Esophagus (tissue), 2 donors: ENCODE results near the gene CLEC14A. TPM values are rescaled to one million over a fixed set of nuclear protein-coding genes. Genes with fewer than 3 reads are reported as not detected.

Experiments used
- H3K27ac ChIP-seq, 2 donors: one replicate each; pipeline ENCODE4 v1.5.1; 2013; ENCODE audit warnings: low read depth in 2 of 2, mild to moderate bottlenecking in 2 of 2, inconsistent platforms in 1 of 2, low read length in 1 of 2, moderate library complexity in 1 of 2
- H3K27me3 ChIP-seq, 2 donors: one replicate each; pipeline ENCODE4 v1.6.1; 2013; ENCODE audit warnings: low read length in 2 of 2, control low read depth in 1 of 2, mild to moderate bottlenecking in 1 of 2; ENCODE audit not compliant: insufficient read depth in 2 of 2, control insufficient read depth in 1 of 2
- H3K36me3 ChIP-seq, 2 donors: one replicate each; pipeline ENCODE4 v1.6.1; 2013; ENCODE audit warnings: low read length in 1 of 2; ENCODE audit not compliant: control insufficient read depth in 2 of 2, insufficient read depth in 2 of 2
- H3K4me1 ChIP-seq, 2 donors: one replicate each; pipeline ENCODE4 v1.6.1; 2013; ENCODE audit warnings: low read length in 1 of 2; ENCODE audit not compliant: control insufficient read depth in 2 of 2, insufficient read depth in 2 of 2
- H3K4me3 ChIP-seq, 2 donors: one replicate each; pipeline ENCODE4 v1.5.1; 2013; ENCODE audit warnings: low read length in 2 of 2, mild to moderate bottlenecking in 2 of 2, low read depth in 1 of 2, moderate library complexity in 1 of 2
- H3K9me3 ChIP-seq, 2 donors: one replicate each; pipeline ENCODE4 v1.6.1; 2013; ENCODE audit warnings: mild to moderate bottlenecking in 2 of 2, low read depth in 1 of 2, low read length in 1 of 2, moderate library complexity in 1 of 2; ENCODE audit not compliant: control insufficient read depth in 2 of 2, insufficient read depth in 1 of 2
- WGBS, 2 donors: extraction: QIAGEN DNeasy Blood & Tissue Kit; methylation state at CpG; one replicate each; pipeline ENCODE4 v1.1.7; 2013; 5-methylcytosine and 5-hydroxymethylcytosine counted together
- polyA plus RNA-seq, 2 donors: library from polyadenylated mRNA; stranded (reverse); fragments of 200-250 nt; gene quantifications; one replicate each; pipeline ENCODE4 v1.2.3, GENCODE V29; 2013
- donor health status: healthy with polysubstance abuse.
- donor health status: Bipolar disorder and iron deficiency.

The CLEC14A gene
- polyA plus RNA-seq, 2 donors = 3.0 to 10.0 TPM

DNA sequence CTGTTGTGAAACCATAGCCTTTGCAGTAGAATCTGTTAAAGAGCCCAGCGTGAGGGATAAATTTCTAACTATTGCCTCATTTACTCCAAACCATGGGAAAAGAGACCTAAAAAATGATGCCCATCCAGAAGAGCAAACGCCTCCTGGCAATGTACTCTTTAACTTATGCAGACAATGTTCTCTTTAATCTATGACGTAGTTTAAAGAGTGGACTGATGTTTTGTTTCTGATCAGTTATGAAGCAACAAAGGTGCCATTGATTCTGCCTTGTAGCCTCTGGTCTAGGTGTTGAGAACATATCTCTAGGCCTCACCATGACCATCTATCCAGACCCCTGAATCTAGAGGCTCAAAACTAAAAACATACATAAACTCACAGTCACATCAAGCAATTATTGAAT is 34.8 kb downstream of the CLEC14A start:
- Histone ChIP-seq H3K36me3 (no peaks in the 10 kb centered on the region), H3K27ac (no peak overlapping the region), H3K4me3 (no peak overlapping the region), H3K9me3 (no peaks in the 10 kb centered on the region), H3K4me1 (no peaks in the 10 kb centered on the region), H3K27me3 (no peaks in the 10 kb centered on the region)
- WGBS, 2 donors = 83 to 85% methylated on average over 3 of the region's 3 CpGs

DNA sequence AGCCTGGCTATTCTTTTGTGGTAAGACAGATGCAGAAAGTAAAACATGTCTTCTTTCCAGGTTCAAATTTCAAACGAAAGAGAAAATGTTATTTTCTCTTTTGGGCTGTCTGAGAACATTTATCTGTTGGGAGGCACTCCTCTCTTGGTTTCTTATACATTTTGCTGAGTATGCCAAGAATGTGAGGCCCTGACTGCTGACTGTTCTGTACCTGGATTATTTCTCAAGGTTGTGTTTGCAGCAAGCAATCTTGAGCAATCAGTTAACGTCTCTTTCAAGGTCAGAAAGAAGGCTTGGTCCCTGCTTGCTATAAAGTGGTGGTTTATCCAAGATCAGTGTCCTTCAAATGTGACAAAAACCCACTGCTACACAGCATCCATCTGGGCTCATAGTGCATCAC is 38.3 kb downstream of the CLEC14A start:
- H3K9me3 ChIP-seq = no peaks in the 10 kb centered on the region
- no peak overlapping the region for H3K27ac ChIP-seq
- H3K4me3 ChIP-seq = no peak overlapping the region
- no peaks in the 10 kb centered on the region for H3K36me3 ChIP-seq
- H3K27me3 ChIP-seq = no peaks in the 10 kb centered on the region
- 40 to 64% methylated on average over 2 of the region's 2 CpGs for WGBS, 2 donors
- H3K4me1 ChIP-seq = no peaks in the 10 kb centered on the region

DNA sequence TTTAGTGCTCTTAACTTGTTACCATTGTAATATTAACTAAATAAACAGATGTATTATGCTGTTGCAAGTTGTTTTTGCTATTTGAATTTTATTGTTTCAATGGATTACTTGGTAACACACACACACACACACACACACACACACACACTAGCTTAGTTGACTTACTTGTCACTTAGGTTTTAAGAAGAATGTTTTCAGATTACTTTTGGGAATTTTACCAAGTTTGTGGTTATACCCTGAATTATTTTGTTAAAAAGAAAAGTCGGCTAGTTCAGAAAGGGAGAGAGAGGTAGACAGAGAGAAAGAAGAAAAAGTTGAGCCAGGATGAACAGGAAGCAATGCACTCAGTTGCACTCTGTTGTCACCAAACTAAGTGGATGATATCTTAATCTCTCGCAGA is 42.9 kb downstream of the CLEC14A start:
- H3K4me3 ChIP-seq = no peak overlapping the region
- H3K4me1 ChIP-seq = peaks cover 1 to 17% of the 10 kb centered on the region in 2 donors
- no peak overlapping the region for H3K27ac ChIP-seq
- WGBS, 2 donors = 76 to 78% methylated on average over 2 of the region's 2 CpGs
- H3K36me3 ChIP-seq = no peaks in the 10 kb centered on the region
- peaks cover 0 to 9% of the 10 kb centered on the region in 2 donors for H3K9me3 ChIP-seq
- peaks cover 3 to 17% of the 10 kb centered on the region in 2 donors for H3K27me3 ChIP-seq

DNA sequence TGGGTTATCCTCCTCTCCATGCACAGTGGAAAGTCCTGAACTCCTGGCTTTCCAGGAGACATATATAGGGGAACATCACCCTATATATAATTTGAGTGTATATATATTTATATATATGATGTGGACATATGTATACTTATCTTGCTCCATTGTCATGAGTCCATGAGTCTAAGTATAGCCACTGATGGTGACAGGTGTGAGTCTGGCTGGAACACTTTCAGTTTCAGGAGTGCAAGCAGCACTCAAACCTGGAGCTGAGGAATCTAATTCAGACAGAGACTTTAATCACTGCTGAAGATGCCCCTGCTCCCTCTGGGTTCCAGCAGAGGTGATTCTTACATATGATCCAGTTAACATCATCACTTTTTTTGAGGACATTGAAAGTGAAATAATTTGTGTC is 43.8 kb downstream of the CLEC14A start:
- Histone ChIP-seq H3K9me3 (peaks cover 0 to 9% of the 10 kb centered on the region in 2 donors), H3K4me3 (no peak overlapping the region), H3K4me1 (peaks cover 2 to 17% of the 10 kb centered on the region in 2 donors), H3K27ac (no peak overlapping the region), H3K36me3 (no peaks in the 10 kb centered on the region), H3K27me3 (peaks cover 3 to 17% of the 10 kb centered on the region in 2 donors)

DNA sequence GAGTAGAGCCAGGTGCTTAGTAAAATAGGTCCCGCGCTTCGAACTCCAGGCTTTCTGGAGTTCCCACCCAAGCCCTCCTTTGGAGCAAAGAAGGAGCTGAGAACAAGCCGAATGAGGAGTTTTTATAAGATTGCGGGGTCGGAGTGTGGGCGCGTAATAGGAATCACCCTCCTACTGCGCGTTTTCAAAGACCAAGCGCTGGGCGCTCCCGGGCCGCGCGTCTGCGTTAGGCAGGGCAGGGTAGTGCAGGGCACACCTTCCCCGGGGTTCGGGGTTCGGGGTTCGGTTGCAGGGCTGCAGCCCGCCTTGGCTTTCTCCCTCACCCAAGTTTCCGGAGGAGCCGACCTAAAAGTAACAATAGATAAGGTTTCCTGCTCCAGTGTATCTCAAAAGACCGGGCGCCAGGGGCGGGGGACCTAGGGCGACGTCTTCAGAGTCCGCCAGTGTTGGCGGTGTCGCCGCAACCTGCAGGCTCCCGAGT is 44.6 kb downstream of the CLEC14A start:
- Histone ChIP-seq H3K27me3 (peaks cover 3 to 17% of the 10 kb centered on the region in 2 donors), H3K36me3 (no peaks in the 10 kb centered on the region), H3K27ac (no peak overlapping the region), H3K9me3 (peaks cover 0 to 9% of the 10 kb centered on the region in 2 donors), H3K4me3 (peak overlapping the region in 1 of 2 donors; percentile 9), H3K4me1 (peaks cover 2 to 17% of the 10 kb centered on the region in 2 donors)
- WGBS, 2 donors = 12 to 15% methylated on average over 34 of the region's 34 CpGs

DNA sequence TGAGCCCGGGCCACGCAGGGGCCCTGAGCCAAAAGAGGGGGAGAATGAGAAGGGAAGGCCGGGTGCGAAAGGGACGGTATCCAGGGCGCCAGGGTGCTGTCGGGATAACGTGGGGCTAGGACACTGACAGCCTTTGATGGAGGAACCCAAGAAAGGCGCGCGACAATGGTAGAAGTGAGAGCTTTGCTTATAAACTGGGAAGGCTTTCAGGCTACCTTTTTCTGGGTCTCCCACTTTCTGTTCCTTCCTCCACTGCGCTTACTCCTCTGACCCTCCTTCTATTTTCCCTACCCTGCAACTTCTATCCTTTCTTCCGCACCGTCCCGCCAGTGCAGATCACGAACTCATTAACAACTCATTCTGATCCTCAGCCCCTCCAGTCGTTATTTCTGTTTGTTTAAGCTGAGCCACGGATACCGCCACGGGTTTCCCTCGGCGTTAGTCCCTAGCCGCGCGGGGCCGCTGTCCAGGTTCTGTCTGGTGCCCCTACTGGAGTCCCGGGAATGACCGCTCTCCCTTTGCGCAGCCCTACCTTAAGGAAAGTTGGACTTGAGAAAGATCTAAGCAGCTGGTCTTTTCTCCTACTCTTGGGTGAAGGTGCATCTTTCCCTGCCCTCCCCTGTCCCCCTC is 45.2 kb downstream of the CLEC14A start:
- Histone ChIP-seq H3K4me3 (peak overlapping the region; percentile 12 to 27), H3K27me3 (peaks cover 3 to 17% of the 10 kb centered on the region in 2 donors)

DNA sequence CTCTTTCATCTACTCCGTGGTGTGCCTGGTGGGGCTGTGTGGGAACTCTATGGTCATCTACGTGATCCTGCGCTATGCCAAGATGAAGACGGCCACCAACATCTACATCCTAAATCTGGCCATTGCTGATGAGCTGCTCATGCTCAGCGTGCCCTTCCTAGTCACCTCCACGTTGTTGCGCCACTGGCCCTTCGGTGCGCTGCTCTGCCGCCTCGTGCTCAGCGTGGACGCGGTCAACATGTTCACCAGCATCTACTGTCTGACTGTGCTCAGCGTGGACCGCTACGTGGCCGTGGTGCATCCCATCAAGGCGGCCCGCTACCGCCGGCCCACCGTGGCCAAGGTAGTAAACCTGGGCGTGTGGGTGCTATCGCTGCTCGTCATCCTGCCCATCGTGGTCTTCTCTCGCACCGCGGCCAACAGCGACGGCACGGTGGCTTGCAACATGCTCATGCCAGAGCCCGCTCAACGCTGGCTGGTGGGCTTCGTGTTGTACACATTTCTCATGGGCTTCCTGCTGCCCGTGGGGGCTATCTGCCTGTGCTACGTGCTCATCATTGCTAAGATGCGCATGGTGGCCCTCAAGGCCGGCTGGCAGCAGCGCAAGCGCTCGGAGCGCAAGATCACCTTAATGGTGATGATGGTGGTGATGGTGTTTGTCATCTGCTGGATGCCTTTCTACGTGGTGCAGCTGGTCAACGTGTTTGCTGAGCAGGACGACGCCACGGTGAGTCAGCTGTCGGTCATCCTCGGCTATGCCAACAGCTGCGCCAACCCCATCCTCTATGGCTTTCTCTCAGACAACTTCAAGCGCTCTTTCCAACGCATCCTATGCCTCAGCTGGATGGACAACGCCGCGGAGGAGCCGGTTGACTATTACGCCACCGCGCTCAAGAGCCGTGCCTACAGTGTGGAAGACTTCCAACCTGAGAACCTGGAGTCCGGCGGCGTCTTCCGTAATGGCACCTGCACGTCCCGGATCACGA is 46.0 kb downstream of the CLEC14A start:
- Histone ChIP-seq H3K4me1 (peaks cover 2 to 17% of the 10 kb centered on the region in 2 donors), H3K9me3 (peaks cover 0 to 11% of the 10 kb centered on the region in 2 donors), H3K27me3 (peaks cover 3 to 17% of the 10 kb centered on the region in 2 donors), H3K4me3 (peak overlapping the region; percentile 25 to 27), H3K36me3 (no peaks in the 10 kb centered on the region), H3K27ac (no peak overlapping the region)
- 11 to 18% methylated on average over 69 of the region's 69 CpGs for WGBS, 2 donors

More for the DNA sequence above, 45.2 kb downstream of the CLEC14A start:
- Histone ChIP-seq H3K36me3 (no peaks in the 10 kb centered on the region), H3K4me1 (peaks cover 2 to 17% of the 10 kb centered on the region in 2 donors), H3K9me3 (peaks cover 0 to 11% of the 10 kb centered on the region in 2 donors), H3K27ac (no peak overlapping the region)
- 3 to 12% methylated on average over 29 of the region's 29 CpGs for WGBS, 2 donors

DNA sequence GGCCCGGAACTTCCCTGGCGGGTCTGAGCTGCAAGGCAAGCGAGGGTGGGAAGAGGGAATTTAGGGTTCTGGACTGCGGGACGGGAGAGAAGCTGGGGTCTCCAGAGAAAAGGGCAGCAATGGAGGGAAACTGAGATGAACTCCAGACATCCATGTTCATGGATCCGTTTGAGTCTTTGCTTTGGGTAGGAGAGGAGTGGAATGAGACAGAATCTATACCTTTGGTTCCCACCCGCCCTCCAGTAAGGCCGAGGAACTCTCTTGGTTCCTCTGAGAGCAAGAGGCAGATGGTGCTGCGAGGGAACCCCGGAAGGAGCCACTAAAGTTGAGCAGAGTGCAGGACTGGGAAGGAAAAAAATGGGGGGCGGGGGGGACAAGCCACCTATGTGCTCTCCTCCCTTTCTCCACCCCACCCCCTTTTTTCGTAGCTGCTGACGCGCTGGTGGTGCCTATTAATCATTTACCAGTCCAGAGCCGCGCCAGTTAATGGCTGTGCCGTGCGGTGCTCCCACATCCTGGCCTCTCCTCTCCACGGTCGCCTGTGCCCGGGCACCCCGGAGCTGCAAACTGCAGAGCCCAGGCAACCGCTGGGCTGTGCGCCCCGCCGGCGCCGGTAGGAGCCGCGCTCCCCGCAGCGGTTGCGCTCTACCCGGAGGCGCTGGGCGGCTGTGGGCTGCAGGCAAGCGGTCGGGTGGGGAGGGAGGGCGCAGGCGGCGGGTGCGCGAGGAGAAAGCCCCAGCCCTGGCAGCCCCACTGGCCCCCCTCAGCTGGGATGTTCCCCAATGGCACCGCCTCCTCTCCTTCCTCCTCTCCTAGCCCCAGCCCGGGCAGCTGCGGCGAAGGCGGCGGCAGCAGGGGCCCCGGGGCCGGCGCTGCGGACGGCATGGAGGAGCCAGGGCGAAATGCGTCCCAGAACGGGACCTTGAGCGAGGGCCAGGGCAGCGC is 47.0 kb downstream of the CLEC14A start:
- peaks cover 3 to 17% of the 10 kb centered on the region in 2 donors for H3K27me3 ChIP-seq

More for the DNA sequence above, 47.0 kb downstream of the CLEC14A start:
- no peaks in the 10 kb centered on the region for H3K36me3 ChIP-seq
- WGBS, 2 donors = 2% methylated on average over 47 to 59 of the region's 59 CpGs
- H3K4me1 ChIP-seq = peaks cover 2 to 17% of the 10 kb centered on the region in 2 donors
- peak overlapping the region; percentile 25 to 26 for H3K4me3 ChIP-seq
- no peak overlapping the region for H3K27ac ChIP-seq
- peaks cover 0 to 11% of the 10 kb centered on the region in 2 donors for H3K9me3 ChIP-seq
